ENCODE results near the gene PARD6A. TPM values are rescaled to one million over a fixed set of nuclear protein-coding genes. Genes with fewer than 3 reads are reported as not detected.

The PARD6A gene
- total RNA-seq, 1 experiment from 2014 or later, result 10.8 TPM

DNA sequence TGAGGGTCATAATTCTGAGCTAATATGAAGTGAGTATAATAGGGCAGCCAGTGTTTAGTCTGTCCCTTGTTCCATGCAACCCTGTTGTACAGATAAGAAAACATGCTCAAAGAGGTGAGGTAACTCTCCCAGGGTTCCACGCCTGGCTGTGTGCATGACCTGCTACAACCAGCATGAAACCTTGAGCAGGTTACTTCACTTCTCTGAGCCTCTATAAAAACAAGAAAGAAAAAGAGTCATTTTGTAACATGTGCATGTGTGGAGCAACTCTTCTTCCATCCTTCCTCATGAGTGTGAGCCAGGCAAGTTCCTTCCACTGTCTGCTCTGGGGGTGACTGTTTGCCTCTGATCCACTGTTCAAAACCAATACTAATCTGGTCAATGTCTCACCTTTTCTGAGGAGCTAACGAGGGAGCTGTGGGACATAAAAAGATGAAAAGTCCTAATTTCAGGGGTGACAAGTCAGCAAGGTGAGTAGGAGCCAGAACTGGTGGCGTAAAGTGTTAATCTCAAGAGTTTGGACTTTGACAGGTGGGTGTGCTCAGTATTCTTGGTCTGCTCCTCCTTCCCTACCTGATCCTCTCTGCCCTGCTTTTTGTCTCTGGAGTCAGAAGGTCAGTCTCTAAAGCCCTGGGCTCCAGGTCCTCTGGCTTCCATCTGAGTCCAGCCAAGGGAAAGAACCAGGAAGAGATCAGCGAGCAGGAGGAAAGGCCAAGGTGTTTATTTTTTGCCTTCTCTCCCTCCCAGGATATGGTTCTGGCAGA, 36.8 kb downstream of the PARD6A start:
- Histone ChIP-seq H3K4me3 (ENCODE audit: low read depth in 2 of 2, low read length in 2 of 2) (no peak overlapping the region), H3K9me3 (ENCODE audit: control insufficient read depth, insufficient read depth, low read depth, low read length) (no peaks in the 10 kb centered on the region), H3K27me3 (ENCODE audit: control insufficient read depth, insufficient read depth, low read length) (no peaks in the 10 kb centered on the region), H3K27ac (ENCODE audit: low read length) (no peak overlapping the region), H3K4me1 (ENCODE audit: control insufficient read depth, insufficient read depth, low read length) (no peaks in the 10 kb centered on the region), H3K36me3 (ENCODE audit: control insufficient read depth, insufficient read depth, low read length) (no peaks in the 10 kb centered on the region)
- BruUV-seq (replicated peaks), result no TSS peak
- in situ Hi-C loops (cut with HindIII; ENCODE audit: low pct_unique_long_range_greater_than_20kb, low sequenced_read_pairs) (no loop called here), intact Hi-C loops (cut with micrococcal nuclease; ENCODE audit: unreplicated experiment) (no loop called here)
- ChIA-PET POLR2A (no interaction called here), CTCF (no interaction called here)
- DNase-seq (ENCODE audit: low read depth, low spot score), result no peak
- TF ChIP-seq SIN3A (IDR thresholded peaks at IDR 0.05; ENCODE audit: borderline replicate concordance, insufficient read depth, low read depth, low read length) (no peak), POLR2AphosphoS5 (IDR thresholded peaks at IDR 0.05; ENCODE audit: low read depth, low read length) (no peak), TCF7L2 (IDR thresholded peaks at IDR 0.05; ENCODE audit: low read depth, low read length) (no peak)
- TF ChIP-seq, protein P1, sequence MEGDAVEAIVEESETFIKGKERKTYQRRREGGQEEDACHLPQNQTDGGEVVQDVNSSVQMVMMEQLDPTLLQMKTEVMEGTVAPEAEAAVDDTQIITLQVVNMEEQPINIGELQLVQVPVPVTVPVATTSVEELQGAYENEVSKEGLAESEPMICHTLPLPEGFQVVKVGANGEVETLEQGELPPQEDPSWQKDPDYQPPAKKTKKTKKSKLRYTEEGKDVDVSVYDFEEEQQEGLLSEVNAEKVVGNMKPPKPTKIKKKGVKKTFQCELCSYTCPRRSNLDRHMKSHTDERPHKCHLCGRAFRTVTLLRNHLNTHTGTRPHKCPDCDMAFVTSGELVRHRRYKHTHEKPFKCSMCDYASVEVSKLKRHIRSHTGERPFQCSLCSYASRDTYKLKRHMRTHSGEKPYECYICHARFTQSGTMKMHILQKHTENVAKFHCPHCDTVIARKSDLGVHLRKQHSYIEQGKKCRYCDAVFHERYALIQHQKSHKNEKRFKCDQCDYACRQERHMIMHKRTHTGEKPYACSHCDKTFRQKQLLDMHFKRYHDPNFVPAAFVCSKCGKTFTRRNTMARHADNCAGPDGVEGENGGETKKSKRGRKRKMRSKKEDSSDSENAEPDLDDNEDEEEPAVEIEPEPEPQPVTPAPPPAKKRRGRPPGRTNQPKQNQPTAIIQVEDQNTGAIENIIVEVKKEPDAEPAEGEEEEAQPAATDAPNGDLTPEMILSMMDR (IDR thresholded peaks at IDR 0.05), result no peak
- TF ChIP-seq, protein P2, sequence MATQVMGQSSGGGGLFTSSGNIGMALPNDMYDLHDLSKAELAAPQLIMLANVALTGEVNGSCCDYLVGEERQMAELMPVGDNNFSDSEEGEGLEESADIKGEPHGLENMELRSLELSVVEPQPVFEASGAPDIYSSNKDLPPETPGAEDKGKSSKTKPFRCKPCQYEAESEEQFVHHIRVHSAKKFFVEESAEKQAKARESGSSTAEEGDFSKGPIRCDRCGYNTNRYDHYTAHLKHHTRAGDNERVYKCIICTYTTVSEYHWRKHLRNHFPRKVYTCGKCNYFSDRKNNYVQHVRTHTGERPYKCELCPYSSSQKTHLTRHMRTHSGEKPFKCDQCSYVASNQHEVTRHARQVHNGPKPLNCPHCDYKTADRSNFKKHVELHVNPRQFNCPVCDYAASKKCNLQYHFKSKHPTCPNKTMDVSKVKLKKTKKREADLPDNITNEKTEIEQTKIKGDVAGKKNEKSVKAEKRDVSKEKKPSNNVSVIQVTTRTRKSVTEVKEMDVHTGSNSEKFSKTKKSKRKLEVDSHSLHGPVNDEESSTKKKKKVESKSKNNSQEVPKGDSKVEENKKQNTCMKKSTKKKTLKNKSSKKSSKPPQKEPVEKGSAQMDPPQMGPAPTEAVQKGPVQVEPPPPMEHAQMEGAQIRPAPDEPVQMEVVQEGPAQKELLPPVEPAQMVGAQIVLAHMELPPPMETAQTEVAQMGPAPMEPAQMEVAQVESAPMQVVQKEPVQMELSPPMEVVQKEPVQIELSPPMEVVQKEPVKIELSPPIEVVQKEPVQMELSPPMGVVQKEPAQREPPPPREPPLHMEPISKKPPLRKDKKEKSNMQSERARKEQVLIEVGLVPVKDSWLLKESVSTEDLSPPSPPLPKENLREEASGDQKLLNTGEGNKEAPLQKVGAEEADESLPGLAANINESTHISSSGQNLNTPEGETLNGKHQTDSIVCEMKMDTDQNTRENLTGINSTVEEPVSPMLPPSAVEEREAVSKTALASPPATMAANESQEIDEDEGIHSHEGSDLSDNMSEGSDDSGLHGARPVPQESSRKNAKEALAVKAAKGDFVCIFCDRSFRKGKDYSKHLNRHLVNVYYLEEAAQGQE (IDR thresholded peaks at IDR 0.05; ENCODE audit: insufficient read depth in 1 of 2, low read depth in 2 of 2, low read length in 1 of 2), result no peak
- no peak for ATAC-seq

DNA sequence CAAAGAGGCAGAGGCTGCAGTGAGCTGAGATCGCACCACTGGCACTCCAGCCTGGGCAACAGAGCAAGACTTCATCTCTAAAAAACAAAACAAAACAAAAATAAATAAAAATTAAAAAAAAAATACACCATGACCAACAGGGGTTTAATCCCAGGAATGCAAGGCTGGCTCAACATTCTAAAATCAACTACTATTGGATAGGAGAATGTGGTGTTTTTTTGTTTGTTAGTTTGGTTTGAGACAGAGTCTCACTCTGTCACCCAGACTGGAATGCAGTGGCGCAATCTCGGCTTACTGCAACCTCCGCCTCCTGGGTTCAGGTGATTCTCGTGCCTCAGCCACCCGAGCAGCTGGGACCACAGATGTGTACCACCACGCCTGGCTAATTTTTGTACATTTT, 38.5 kb downstream of the PARD6A start:
- BruUV-seq (replicated peaks), result no TSS peak
- POLR2A ChIA-PET, result no interaction called here
- Histone ChIP-seq H3K9me3 (ENCODE audit: control insufficient read depth, insufficient read depth, low read depth, low read length) (no peaks in the 10 kb centered on the region), H3K27ac (ENCODE audit: low read length) (no peak overlapping the region), H3K4me1 (ENCODE audit: control insufficient read depth, insufficient read depth, low read length) (no peaks in the 10 kb centered on the region), H3K27me3 (ENCODE audit: control insufficient read depth, insufficient read depth, low read length) (no peaks in the 10 kb centered on the region), H3K4me3 (ENCODE audit: low read depth in 2 of 2, low read length in 2 of 2) (no peak overlapping the region), H3K36me3 (ENCODE audit: control insufficient read depth, insufficient read depth, low read length) (no peaks in the 10 kb centered on the region)
- DNase-seq (ENCODE audit: low read depth, low spot score), result no peak
- in situ Hi-C loops (cut with HindIII; ENCODE audit: low pct_unique_long_range_greater_than_20kb, low sequenced_read_pairs), result no loop called here
- CTCF ChIA-PET, result no interaction called here
- intact Hi-C loops (cut with micrococcal nuclease; ENCODE audit: unreplicated experiment), result no loop called here
- TF ChIP-seq TCF7L2 (IDR thresholded peaks at IDR 0.05; ENCODE audit: low read depth, low read length) (no peak), POLR2AphosphoS5 (IDR thresholded peaks at IDR 0.05; ENCODE audit: low read depth, low read length) (no peak), SIN3A (IDR thresholded peaks at IDR 0.05; ENCODE audit: borderline replicate concordance, insufficient read depth, low read depth, low read length) (no peak)
- TF ChIP-seq, protein P2 (IDR thresholded peaks at IDR 0.05; ENCODE audit: insufficient read depth in 1 of 2, low read depth in 2 of 2, low read length in 1 of 2), result no peak
- TF ChIP-seq, protein P1 (IDR thresholded peaks at IDR 0.05), result no peak
- no peak for ATAC-seq
